Endothelial cell of umbilical vein (primary cell): Measurements from ENCODE around the gene CAPN1. TPM values are rescaled to one million over a fixed set of nuclear protein-coding genes. Genes with fewer than 3 reads are reported as not detected.

Source experiments
- BruUV-seq: library from RNA; stranded (reverse); fragments of 400-500 nt; replicated peaks from 2 replicates; lab custom pipeline; 2021; lab: Mats Ljungman, UMichigan
- CTCF ChIA-PET: fragments of 300-600, 350-600 bp; sonication (Branson Sonifier 250); formaldehyde crosslinking; loops from one replicate; lab custom pipeline; 2021; ENCODE audit warnings: antibody characterized with exemption, inconsistent platforms; lab: Charles Lee
- POLR2A ChIA-PET: fragments of 300-600, 350-600 bp; sonication (Branson Sonifier 250); formaldehyde crosslinking; loops from one replicate; lab custom pipeline; 2021; ENCODE audit warnings: antibody characterized with exemption, inconsistent platforms; lab: Charles Lee
- DNase-seq: peaks from one replicate; pipeline ENCODE4 v3.0.0-alpha.2; 2011; ENCODE audit warnings: low read depth, low spot score
- FAIRE-seq: peaks from 2 replicates; lab custom pipeline; 2011; peaks lifted over from hg19 to GRCh38; lab: Jason Lieb, UNC
- H2AFZ ChIP-seq: 2 replicates; pipeline ENCODE4 v1.6.0; 2012; ENCODE audit warnings: low read depth, low read length, control low read depth, inconsistent platforms
- H3K27ac ChIP-seq: 2 replicates; pipeline ENCODE4 v1.5.1; 2011; ENCODE audit warnings: low read depth, mild to moderate bottlenecking, control low read depth, low read length, moderate library complexity; ENCODE audit not compliant: insufficient read depth
- H3K27me3 ChIP-seq, 2 experiments: 2 replicates each; pipeline versions ENCODE4 v1.6.0 to v1.6.1; 2011; ENCODE audit warnings: low read length in 2 of 2, mixed read lengths in 1 of 2; ENCODE audit not compliant: control insufficient read depth in 2 of 2, insufficient read depth in 2 of 2
- H3K36me3 ChIP-seq, 2 experiments: 2 replicates in 1 of 2; 3 replicates in 1 of 2; pipeline ENCODE4 v1.5.1; 2011; ENCODE audit warnings: low read length in 2 of 2, mild to moderate bottlenecking in 1 of 2, moderate library complexity in 1 of 2; ENCODE audit not compliant: control insufficient read depth in 2 of 2, insufficient read depth in 2 of 2; ENCODE audit errors: extremely low read depth in 1 of 2
- H3K4me1 ChIP-seq: 3 replicates; pipeline ENCODE4 v1.5.1; 2011; ENCODE audit warnings: mild to moderate bottlenecking, low read length; ENCODE audit not compliant: control insufficient read depth, insufficient read depth; ENCODE audit errors: extremely low read depth
- H3K4me2 ChIP-seq: 2 replicates; pipeline ENCODE4 v1.6.1; 2011; ENCODE audit warnings: low read length, control low read depth, mixed read lengths; ENCODE audit not compliant: insufficient read depth
- H3K4me3 ChIP-seq, 3 experiments: fragments of 200-600 bp in 1 of 3; sonication (generic), shearing (Covaris generic) in 1 of 3; replicated peaks in 1 of 3; 2 replicates each; pipeline ENCODE4 v1.5.1; 2011 to 2016; ENCODE audit warnings: control low read depth in 3 of 3, low read length in 3 of 3, mild to moderate bottlenecking in 2 of 3, inconsistent platforms in 1 of 3, low read depth in 1 of 3, moderate library complexity in 1 of 3; ENCODE audit not compliant: insufficient read depth in 1 of 3
- H3K79me2 ChIP-seq: 2 replicates; pipeline ENCODE4 v1.6.0; 2012; ENCODE audit warnings: low read length, inconsistent platforms; ENCODE audit not compliant: control insufficient read depth, insufficient read depth
- H3K9ac ChIP-seq: replicated peaks from 2 replicates; pipeline ENCODE3; 2011; ENCODE audit warnings: low read length, control low read depth; ENCODE audit not compliant: insufficient read depth; ENCODE audit errors: extremely low read depth
- H3K9me1 ChIP-seq: replicated peaks from 3 replicates; pipeline ENCODE4 v1.6.0; 2011; ENCODE audit warnings: mild to moderate bottlenecking, low read length; ENCODE audit not compliant: control insufficient read depth, insufficient read depth; ENCODE audit errors: extremely low read depth
- H3K9me3 ChIP-seq: replicated peaks from 2 replicates; pipeline ENCODE4 v1.5.1; 2012; ENCODE audit warnings: low read length, inconsistent platforms; ENCODE audit not compliant: control insufficient read depth, insufficient read depth
- H4K20me1 ChIP-seq: replicated peaks from 2 replicates; pipeline ENCODE3; 2011; ENCODE audit warnings: mild to moderate bottlenecking, low read length; ENCODE audit not compliant: control insufficient read depth, insufficient read depth; ENCODE audit errors: extremely low read depth
- CTCF ChIP-seq, 2 donors: IDR thresholded peaks; 1 replicate in 1 of 2; 2 replicates in 1 of 2; pipeline ENCODE4 v1.5.1; 2011; ENCODE audit warnings: low read length in 2 of 2, mild to moderate bottlenecking in 2 of 2, moderate library complexity in 2 of 2, control low read depth in 1 of 2, inconsistent platforms in 1 of 2, low read depth in 1 of 2; ENCODE audit not compliant: insufficient read depth in 1 of 2; ENCODE audit errors: extremely low read depth in 1 of 2
- EZH2 ChIP-seq: IDR thresholded peaks from 2 replicates; pipeline ENCODE4 v1.6.1; 2012; ENCODE audit warnings: borderline replicate concordance, low read depth, mild to moderate bottlenecking, moderate library complexity, low read length, inconsistent platforms; ENCODE audit not compliant: severe bottlenecking
- FOS ChIP-seq: IDR thresholded peaks from 2 replicates; pipeline ENCODE4 v1.6.1; 2011; ENCODE audit warnings: mild to moderate bottlenecking, low read length, moderate library complexity, borderline replicate concordance; ENCODE audit not compliant: insufficient read depth
- GATA2 ChIP-seq: IDR thresholded peaks from 2 replicates; pipeline ENCODE4 v1.7.0; 2011; ENCODE audit warnings: low read depth, mild to moderate bottlenecking, moderate library complexity, mixed read lengths, low read length; ENCODE audit not compliant: insufficient read length, insufficient read depth
- JUN ChIP-seq: IDR thresholded peaks from 2 replicates; pipeline ENCODE4 v1.6.1; 2011; ENCODE audit warnings: borderline replicate concordance, low read depth; ENCODE audit not compliant: insufficient read length, insufficient read depth
- MAX ChIP-seq: IDR thresholded peaks from 2 replicates; pipeline ENCODE4 v1.6.1; 2011; ENCODE audit not compliant: insufficient read depth, insufficient read length
- MYC ChIP-seq: IDR thresholded peaks from one replicate; pipeline ENCODE4 v1.6.1; 2011; ENCODE audit warnings: mild to moderate bottlenecking, low read depth, low read length
- POLR2A ChIP-seq: IDR thresholded peaks from 2 replicates; pipeline ENCODE4 v1.6.1; 2012; ENCODE audit warnings: low read depth, mild to moderate bottlenecking, control low read depth, low read length
- POLR2AphosphoS5 ChIP-seq: IDR thresholded peaks from 2 replicates; pipeline ENCODE4 v1.6.1; 2012; ENCODE audit warnings: low read depth, mild to moderate bottlenecking, control low read depth, low read length, moderate library complexity; ENCODE audit not compliant: insufficient read depth
- dilution Hi-C: fragments of 300-500 bp; cut with MboI; formaldehyde crosslinking; loops from one replicate; pipeline ENCODE4 v1.15.0; 2019; ENCODE audit warnings: low sequenced_read_pairs; ENCODE audit not compliant: extremely low pct_ligation_motif_present
- intact Hi-C: fragments of 100-400 bp; cut with micrococcal nuclease; formaldehyde crosslinking; loops from one replicate; pipeline ENCODE4 v1.10.0; 2022
- polyA plus RNA-seq, 4 experiments: library from polyadenylated mRNA; depleted of rRNA in 3 of 4; stranded (reverse) in 3 of 4; unstranded in 1 of 4; fragments of >200 nt; gene quantifications; 2 replicates each; pipeline versions ENCODE4 v1.2.1 to v1.2.3, GENCODE V29; 2011 to 2012; ENCODE audit warnings: missing spikeins in 1 of 4
- total RNA-seq: library from RNA; stranded (reverse); gene quantifications from 2 replicates; pipeline ENCODE4 v1.2.3, GENCODE V29; 2021

The CAPN1 gene
- total and polyA plus RNA-seq, 2 donors (not counting 3 experiments of a cell fraction or from before 2014, with no cell fraction given) = 217 to 218 TPM

DNA sequence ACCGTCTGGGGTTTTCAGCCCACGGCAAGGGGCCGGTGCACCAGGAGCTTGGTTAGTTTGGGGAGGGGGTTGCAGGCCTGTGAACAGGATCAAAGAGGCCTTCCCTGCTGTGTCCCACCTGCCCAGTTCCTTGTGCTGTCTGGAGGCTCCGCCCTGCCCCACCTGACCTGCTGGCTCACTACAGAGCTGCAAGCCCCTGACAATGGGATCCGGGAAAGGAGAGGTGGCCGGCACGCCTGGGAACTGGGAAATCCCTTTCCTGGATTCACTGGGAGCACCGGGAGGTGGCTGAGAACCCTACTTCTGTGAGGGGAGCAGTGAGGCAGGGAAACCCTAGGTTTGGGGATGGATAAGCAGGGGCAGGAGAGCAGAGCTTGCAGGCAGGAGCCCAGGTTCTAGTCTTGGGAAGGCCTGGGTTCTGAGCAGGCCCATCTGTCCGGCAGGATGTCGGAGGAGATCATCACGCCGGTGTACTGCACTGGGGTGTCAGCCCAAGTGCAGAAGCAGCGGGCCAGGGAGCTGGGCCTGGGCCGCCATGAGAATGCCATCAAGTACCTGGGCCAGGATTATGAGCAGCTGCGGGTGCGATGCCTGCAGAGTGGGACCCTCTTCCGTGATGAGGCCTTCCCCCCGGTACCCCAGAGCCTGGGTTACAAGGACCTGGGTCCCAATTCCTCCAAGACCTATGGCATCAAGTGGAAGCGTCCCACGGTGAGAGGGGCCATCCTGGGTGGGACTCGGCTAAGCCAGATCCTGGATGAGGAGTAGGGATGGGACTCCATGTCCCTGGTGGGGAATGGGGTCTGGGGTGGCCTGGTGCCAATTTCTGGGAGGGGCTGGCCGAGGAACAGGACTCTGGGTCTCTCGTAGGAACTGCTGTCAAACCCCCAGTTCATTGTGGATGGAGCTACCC is 786 bp downstream of the CAPN1 start:
- TF ChIP-seq FOS (no peak), JUN (no peak), POLR2A (no peak), CTCF (IDR thresholded peaks at IDR 0.05; ENCODE audit: extremely low read depth in 1 of 2, insufficient read depth in 1 of 2, low read depth in 1 of 2, low read length in 2 of 2) (no peak), EZH2 (no peak), POLR2AphosphoS5 (no peak), GATA2 (no peak), MYC (no peak), MAX (no peak)
- peak overlapping the region; percentile 55 for H2AFZ ChIP-seq
- H3K4me3 ChIP-seq = peak overlapping the region; percentile 80 to 92 (median 86)
- H3K4me1 ChIP-seq = peaks cover 9% of the 10 kb centered on the region
- ChIA-PET POLR2A (interaction anchor here (1.0 to 1.3 kb wide), 2 partner anchors 14 to 48 kb away, joined by 3 to 4 read pairs; partner anchors contain the start of gene SYVN1), CTCF (interaction anchor here (1.0 to 3.4 kb wide), 14 partner anchors 13 to 147 kb away, joined by 3 to 27 read pairs (median 8); partner anchors contain the start of genes FAU, MRPL49, SPDYC and SYVN1)
- TSS peak; percentile 20 for BruUV-seq
- H3K9me3 ChIP-seq = no peaks in the 10 kb centered on the region
- intact Hi-C loops = no loop called here
- H4K20me1 ChIP-seq = no peaks in the 10 kb centered on the region
- FAIRE-seq = peak; percentile 62
- H3K27ac ChIP-seq = peak overlapping the region; percentile 58
- peak overlapping the region; percentile 84 for H3K4me2 ChIP-seq
- peak; percentile 28 for DNase-seq
- H3K27me3 ChIP-seq = no peaks in the 10 kb centered on the region
- no peaks in the 10 kb centered on the region for H3K9me1 ChIP-seq
- H3K36me3 ChIP-seq = peaks cover 0 to 13% of the 10 kb centered on the region in 2 experiments
- H3K9ac ChIP-seq = peak overlapping the region; percentile 83
- dilution Hi-C loops = no loop called here
- peaks cover 22% of the 10 kb centered on the region for H3K79me2 ChIP-seq
